Endometrial microvascular endothelial cells (primary cell): Measurements from ENCODE around the gene MUC5B. TPM values are rescaled to one million over a fixed set of nuclear protein-coding genes. Genes with fewer than 3 reads are reported as not detected.
"Not testable (repeated sequence)": the region's sequence is repeated elsewhere in the genome, so short reads cannot be mapped to it uniquely, and the experiment has no call there.

ENCODE experiments used
- in situ Hi-C: cut with HindIII; loops from 2 replicates; pipeline ENCODE4 v1.10.0; 2017; ENCODE audit warnings: low sequenced_read_pairs, low pct_unique_long_range_greater_than_20kb; ENCODE audit errors: inconsistent ontology term
- total RNA-seq: library from RNA; depleted of rRNA; stranded (reverse); fragments of >200 nt; gene quantifications from one replicate; pipeline ENCODE4 v1.2.3, GENCODE V29; 2015; ENCODE audit errors: inconsistent ontology term

The MUC5B gene
- total RNA-seq, 1 donor from 2014 or later, result not detected

DNA sequence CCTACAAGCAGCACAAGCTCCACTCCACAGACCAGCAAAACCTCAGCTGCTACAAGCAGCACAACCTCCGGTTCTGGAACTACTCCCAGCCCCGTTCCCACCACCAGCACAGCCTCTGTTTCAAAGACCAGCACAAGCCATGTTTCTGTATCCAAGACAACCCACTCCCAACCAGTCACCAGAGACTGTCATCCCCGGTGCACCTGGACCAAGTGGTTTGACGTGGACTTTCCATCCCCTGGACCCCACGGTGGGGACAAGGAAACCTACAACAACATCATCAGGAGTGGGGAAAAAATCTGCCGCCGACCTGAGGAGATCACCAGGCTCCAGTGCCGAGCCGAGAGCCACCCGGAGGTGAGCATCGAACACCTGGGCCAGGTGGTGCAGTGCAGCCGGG is 33.0 kb upstream of the MUC5B start:
- in situ Hi-C loops, result not testable (repeated sequence)

DNA sequence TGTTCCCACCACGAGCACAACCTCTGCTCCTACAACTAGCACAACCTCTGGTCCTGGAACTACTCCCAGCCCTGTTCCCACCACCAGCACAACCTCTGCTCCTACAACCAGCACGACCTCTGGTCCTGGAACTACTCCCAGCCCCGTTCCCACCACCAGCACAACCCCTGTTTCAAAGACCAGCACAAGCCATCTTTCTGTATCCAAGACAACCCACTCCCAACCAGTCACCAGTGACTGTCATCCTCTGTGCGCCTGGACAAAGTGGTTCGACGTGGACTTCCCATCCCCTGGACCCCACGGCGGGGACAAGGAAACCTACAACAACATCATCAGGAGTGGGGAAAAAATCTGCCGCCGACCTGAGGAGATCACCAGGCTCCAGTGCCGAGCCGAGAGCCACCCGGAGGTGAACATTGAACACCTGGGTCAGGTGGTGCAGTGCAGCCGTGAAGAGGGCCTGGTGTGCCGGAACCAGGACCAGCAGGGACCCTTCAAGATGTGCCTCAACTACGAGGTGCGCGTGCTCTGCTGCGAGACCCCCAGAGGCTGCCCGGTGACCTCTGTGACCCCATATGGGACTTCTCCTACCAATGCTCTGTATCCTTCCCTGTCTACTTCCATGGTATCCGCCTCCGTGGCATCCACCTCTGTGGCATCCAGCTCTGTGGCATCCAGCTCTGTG is 30.9 kb upstream of the MUC5B start:
- in situ Hi-C loops, result not testable (repeated sequence)

DNA sequence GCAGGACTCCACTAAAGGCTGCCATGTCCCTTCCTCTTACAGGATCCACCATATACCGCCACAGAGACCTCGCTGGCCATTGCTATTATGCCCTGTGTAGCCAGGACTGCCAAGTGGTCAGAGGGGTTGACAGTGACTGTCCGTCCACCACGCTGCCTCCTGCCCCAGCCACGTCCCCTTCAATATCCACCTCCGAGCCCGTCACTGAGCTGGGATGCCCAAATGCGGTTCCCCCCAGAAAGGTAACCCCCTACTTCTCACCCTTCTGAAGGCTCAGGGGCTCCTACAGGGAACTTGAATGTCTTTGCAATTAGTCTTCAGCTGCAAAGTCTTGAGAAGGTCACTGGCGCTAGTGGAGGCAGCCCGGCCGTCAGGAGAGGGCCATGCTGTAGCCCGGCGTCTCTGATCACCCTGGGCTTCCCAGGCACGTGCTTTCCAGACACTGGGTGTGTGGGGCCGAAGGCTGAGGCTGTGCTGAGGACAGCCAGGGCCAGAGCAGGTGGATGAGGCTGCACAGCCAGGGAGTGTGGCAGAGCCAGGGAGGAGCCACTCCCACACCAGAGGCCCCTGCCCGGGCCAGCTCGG is 30.0 kb upstream of the MUC5B start:
- in situ Hi-C loops, result no loop called here

DNA sequence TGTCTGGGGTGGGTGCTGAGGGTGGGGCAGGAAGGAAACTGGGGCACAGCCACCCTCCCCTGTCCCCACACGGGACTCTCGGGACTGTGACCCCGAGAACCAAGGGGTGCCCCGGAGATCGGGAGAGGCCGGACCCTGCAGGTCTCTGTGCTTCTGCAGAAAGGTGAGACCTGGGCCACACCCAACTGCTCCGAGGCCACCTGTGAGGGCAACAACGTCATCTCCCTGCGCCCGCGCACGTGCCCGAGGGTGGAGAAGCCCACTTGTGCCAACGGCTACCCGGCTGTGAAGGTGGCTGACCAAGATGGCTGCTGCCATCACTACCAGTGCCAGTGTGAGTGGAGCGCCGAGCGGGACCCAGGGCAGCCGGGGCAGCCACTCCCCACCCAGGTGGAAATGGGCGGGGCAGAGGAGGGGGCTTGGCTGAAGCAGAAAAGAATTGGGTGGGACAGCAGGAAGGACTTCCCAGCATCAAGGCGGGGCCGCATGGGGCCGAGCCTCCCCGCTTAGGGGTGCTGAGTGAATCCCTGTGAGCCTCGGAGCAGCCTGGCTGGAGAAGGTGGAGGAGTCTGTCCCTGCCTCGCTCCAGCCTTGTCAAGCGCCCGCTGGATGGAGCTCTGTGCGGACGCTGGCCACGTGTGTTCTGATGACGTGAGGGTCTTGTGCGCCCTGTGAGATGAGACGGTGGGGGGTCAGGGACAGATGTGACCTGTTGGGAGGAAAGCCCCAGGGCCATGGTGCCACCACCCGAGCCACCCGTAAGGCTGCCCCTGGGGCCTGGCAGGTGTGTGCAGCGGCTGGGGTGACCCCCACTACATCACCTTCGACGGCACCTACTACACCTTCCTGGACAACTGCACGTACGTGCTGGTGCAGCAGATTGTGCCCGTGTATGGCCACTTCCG is 29.3 kb upstream of the MUC5B start:
- in situ Hi-C loops, result no loop called here

DNA sequence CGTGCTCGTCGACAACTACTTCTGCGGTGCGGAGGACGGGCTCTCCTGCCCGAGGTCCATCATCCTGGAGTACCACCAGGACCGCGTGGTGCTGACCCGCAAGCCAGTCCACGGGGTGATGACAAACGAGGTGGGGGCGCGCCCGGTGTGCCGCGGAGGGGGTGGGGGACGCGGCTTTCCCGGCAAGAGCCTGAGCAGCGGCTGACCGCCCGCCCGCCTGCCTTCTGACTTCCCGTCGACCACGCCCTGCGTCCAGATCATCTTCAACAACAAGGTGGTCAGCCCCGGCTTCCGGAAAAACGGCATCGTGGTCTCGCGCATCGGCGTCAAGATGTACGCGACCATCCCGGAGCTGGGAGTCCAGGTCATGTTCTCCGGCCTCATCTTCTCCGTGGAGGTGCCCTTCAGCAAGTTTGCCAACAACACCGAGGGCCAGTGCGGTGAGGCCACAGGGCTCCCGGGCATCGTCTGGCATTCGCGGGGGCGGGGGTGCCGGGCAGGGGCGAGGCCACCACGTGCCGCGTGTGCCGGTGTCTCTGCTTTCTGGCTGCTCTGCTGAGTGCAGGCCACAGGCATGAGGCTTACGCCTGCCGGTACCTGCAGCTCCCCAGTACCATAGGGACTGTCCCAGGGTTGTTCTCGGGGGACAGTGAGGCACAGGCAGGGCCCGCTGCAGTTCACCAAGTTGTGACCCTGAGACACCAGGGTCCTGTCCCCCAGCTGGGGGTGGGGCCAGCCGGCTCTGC is 28.5 kb upstream of the MUC5B start:
- in situ Hi-C loops, result no loop called here

DNA sequence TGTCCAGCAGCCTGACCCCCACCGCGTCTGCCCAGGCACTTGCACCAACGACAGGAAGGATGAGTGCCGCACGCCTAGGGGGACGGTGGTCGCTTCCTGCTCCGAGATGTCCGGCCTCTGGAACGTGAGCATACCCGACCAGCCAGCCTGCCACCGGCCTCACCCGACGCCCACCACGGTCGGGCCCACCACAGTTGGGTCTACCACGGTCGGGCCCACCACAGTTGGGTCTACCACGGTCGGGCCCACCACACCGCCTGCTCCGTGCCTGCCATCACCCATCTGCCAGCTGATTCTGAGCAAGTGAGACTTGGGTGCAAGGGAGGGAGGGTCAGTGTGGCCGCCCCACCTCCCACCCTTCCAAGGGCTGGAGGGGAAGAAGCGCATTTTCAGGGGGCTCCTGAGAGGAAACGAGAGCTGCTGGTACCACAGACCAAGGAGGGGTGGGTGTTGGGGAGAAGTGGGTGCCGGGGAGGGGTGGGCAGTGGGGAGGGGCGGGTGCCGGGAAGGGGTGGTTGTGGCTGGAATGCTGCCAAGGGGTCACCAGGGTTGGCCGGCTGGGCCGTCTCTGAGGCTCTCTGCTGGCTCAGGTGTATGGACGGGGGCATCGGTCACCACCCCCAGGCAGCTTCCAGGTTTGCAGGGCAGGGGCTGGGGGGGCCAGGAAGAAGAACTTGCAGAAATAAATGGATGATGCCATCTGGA is 27.7 kb upstream of the MUC5B start:
- in situ Hi-C loops, result no loop called here

DNA sequence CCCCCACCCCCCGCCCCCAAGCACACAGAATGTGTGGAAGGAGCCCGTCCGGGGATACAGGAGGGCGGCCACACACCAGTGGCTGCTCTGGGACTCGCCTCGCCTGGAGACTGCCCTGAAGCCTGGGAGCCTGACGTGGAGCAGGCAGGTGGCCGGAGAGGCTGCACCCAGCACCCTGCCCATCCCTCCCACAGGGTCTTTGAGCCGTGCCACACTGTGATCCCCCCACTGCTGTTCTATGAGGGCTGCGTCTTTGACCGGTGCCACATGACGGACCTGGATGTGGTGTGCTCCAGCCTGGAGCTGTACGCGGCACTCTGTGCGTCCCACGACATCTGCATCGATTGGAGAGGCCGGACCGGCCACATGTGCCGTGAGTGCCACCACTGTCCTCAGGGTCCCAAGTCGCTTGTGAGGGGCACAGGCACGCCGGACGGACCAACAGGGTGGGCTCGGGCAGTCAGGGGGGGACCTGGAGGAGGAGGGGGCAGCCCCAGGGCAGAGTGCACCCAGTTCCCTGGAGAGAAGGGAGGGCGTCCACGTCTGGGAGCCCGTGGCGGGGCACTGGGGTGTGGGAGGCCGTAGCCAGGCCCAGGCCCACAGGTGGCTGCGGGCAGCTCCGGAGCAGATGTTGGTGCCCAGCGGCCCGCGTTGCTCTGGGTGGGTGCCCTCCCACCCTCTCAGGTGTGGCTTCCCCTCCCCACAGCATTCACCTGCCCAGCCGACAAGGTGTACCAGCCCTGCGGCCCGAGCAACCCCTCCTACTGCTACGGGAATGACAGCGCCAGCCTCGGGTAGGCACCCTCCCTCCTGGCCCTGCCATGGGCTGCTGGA is 27.0 kb upstream of the MUC5B start:
- in situ Hi-C loops, result no loop called here

DNA sequence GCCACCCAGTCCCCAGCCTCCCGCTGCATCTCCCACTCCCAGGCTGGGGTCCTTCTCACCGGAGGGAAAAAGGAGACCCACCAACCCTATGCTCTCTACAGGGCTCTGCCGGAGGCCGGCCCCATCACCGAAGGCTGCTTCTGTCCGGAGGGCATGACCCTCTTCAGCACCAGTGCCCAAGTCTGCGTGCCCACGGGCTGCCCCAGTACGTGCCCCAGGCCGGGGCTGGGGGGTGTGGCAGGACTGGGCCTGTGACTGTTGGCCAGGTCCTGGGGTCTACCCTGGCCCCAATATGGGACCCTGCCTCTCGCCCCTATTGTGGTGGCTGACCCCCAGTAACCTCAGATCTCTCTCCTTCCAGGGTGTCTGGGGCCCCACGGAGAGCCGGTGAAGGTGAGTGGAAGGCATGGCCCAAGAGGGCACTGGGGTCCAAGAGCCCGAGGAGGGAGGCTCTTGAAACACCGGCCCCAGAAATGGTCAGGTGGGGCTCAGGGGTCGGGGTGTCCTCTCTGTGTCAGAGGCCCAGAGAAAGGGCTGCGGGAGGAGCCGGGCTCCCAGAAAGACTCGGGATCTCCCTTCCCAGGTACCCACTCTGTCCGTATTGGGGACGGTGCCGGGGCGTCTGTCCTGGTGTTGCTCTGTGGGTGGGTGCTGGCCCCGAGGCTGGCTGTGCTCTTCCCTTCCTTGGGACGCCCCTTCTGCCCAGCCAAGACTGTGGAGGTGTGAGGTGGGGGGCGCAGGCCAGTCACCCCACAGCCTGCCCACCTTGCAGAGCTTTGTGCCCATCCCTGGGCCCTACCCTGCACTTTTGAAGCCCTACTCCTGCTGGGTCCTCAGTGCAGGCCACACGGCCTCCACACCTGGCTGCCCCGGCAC is 26.1 kb upstream of the MUC5B start:
- in situ Hi-C loops, result no loop called here

DNA sequence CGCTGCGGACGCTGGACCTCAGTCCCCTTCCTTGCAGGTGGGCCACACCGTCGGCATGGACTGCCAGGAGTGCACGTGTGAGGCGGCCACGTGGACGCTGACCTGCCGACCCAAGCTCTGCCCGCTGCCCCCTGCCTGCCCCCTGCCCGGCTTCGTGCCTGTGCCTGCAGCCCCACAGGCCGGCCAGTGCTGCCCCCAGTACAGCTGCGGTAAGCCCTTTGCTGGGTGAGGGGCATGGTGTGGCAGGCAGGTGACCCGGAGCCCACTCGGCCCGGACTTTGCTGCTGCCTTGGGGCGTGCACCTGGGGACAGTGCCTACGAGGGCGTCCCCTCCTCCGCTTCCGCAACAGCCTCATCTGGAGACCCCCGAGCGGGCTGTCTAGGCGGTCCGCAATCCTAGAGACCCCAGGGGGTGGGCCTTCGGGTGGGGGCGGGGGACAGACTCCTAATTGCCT is 25.4 kb upstream of the MUC5B start:
- in situ Hi-C loops, result no loop called here

DNA sequence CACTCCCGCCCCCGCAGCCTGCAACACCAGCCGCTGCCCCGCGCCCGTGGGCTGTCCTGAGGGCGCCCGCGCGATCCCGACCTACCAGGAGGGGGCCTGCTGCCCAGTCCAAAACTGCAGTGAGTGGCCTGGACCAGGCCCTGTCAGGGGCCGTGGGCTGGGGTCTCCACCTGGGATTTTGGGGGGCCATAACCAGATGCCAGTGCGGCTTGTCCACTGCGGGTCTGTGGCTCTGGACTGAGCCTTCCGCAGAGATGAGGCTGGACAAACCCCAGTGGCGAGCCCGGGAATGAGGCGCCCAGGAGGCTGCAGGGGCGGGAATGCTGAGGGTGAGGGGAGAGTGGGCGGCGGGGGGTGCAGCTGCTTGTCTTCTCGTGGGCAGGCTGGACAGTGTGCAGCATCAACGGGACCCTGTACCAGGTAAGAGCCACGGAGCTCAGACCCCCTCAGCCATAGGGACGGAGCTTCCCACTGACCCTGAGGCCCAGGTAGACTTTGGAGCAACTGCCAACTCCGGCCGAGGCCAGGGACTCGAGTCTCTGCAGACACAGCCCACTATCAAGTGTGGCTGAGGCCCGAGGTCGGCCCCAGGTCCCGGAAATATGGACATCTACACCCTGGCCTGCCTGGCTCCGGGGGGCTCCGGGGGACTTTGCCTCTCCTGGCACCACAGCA is 24.8 kb upstream of the MUC5B start:
- in situ Hi-C loops, result no loop called here

DNA sequence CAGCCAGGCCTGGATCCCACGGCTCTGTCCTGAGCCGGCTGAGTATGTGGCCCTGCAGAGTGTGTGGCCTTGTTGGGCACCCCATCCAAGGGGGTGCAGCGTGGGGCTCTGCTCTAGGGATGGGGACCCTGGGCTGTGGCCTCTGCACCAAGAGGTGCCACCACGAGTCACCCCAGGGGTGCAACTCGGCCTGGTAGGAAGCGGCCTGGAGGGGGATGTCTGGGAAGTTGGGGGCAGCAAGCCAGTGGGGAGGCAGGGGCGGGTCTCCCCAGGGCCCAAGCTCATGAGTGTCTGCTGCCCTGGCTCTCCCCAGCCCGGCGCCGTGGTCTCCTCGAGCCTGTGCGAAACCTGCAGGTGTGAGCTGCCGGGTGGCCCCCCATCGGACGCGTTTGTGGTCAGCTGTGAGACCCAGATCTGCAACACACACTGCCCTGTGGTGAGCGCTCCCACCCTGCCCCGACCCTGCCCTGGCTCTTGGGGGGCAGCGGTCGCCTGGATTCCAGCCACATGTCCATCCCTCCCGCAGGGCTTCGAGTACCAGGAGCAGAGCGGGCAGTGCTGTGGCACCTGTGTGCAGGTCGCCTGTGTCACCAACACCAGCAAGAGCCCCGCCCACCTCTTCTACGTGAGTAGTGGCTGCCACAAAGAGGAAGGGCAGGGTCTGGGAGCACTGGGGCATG is 24.2 kb upstream of the MUC5B start:
- in situ Hi-C loops, result no loop called here

DNA sequence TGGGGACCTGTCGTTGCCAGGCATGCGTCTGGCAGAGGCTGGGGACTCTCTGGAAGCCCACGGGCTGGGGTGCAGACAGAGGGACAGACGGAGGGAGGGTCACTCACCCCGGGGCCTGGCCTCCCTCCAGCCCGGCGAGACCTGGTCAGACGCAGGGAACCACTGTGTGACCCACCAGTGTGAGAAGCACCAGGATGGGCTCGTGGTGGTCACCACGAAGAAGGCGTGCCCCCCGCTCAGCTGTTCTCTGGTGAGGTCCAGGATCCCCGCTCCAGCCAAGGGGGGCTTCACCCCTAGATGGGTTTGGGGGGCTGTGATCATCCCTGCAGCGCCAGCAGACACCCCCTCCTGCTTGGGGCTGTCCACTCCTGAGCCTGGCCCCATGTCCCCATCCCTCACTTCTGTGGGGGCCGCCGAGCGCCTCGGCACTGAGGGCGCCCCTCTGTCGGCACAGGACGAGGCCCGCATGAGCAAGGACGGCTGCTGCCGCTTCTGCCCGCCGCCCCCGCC is 23.6 kb upstream of the MUC5B start:
- in situ Hi-C loops, result no loop called here

DNA sequence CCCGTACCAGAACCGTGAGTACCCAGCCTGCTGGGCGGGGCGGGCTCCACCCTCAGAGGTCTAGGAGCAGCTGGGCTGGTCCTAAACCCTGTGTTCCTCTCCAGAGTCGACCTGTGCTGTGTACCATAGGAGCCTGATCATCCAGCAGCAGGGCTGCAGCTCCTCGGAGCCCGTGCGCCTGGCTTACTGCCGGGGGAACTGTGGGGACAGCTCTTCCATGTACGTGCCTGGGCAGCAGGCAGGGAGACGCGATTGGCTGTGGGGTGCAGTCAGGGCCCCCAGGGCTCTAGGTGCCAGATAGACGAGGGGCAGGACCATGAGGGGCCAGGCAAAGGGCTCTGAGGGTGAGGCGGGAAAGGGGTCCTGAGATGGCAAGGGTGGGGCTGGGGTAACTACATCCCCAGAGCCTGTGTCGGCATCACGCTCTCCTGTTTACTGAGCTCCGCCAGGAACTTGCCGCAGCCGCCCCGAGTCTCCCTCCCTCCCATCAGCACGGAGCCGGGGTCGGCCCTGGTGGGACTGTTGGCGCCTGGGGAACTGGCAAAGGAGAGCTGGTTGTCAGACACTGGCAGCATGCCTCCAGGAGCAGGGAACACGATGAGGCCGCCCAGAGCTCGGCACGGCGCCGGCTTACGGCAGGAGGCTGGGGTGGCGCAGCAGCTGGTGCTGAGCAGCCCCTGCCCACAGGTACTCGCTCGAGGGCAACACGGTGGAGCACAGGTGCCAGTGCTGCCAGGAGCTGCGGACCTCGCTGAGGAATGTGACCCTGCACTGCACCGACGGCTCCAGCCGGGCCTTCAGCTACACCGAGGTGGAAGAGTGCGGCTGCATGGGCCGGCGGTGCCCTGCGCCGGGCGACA is 22.9 kb upstream of the MUC5B start:
- in situ Hi-C loops, result no loop called here

DNA sequence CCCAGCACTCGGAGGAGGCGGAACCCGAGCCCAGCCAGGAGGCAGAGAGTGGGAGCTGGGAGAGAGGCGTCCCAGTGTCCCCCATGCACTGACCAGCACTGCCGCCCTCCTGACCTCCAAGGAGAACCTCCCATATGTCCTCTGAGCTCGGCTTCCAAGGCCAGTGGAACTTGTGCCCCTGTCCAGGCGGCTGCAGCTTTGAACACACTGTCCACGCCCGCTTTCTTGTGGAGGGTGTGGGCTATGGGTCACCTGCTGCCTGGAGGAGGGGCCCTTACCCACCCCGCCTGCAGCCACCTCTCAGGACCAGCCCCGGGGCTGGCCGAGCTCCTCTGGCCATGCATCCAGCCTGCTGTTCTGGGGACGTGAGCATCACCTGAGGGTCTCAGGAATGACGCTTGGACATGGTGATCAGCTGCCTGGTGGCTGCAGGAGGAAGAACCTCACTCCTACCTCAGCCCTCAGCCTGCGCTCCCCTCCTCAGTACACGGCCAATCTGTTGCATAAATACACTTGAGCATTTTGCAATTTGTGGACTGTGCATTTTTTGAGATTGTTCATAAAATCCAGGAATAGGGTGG is 22.2 kb upstream of the MUC5B start:
- in situ Hi-C loops, result no loop called here
